Gastrocnemius medialis (tissue), 4 donors: ENCODE data around the gene C12orf43. TPM values are rescaled to one million over a fixed set of nuclear protein-coding genes. Genes with fewer than 3 reads are reported as not detected.

Experiments
- ATAC-seq, 2 donors: fragments of 150-250 bp; one replicate each; pipeline ENCODE4 v1.9.1; 2016
- DNase-seq, 2 donors: peaks; one replicate each; pipeline ENCODE4 v3.0.0-alpha.2; 2019
- H3K27ac ChIP-seq, 4 donors: fragments of 200-600 bp; sonication (generic); 1 replicate in 1 of 4; 2 replicates in 3 of 4; pipeline ENCODE4 v1.5.1; 2016 to 2018; ENCODE audit warnings: mild to moderate bottlenecking in 2 of 4, moderate library complexity in 1 of 4
- H3K27me3 ChIP-seq, 3 donors: fragments of 200-600 bp; sonication (generic) in 2 of 3; 1 replicate in 1 of 3; 2 replicates in 2 of 3; pipeline versions ENCODE4 v1.5.1 to v1.6.0; 2016 to 2019; ENCODE audit warnings: mild to moderate bottlenecking in 1 of 3, moderate library complexity in 1 of 3
- H3K36me3 ChIP-seq, 2 donors: fragments of 200-600 bp; sonication (generic) in 1 of 2; one replicate each; pipeline ENCODE4 v1.5.1; 2017 to 2018
- H3K4me1 ChIP-seq, 2 donors: fragments of 200-600 bp; sonication (generic) in 1 of 2; one replicate each; pipeline ENCODE4 v1.5.1; 2016 to 2017; ENCODE audit warnings: mild to moderate bottlenecking in 2 of 2
- H3K4me3 ChIP-seq, 4 donors: fragments of 200-600 bp; sonication (generic) in 3 of 4; 1 replicate in 1 of 4; 2 replicates in 3 of 4; pipeline ENCODE4 v1.5.1; 2016 to 2019; ENCODE audit warnings: mild to moderate bottlenecking in 2 of 4
- H3K9me3 ChIP-seq, 3 donors: fragments of 200-600 bp; sonication (generic) in 2 of 3; 1 replicate in 1 of 3; 2 replicates in 2 of 3; pipeline ENCODE4 v1.5.1; 2016 to 2019
- POLR2A ChIP-seq, 2 donors: fragments of 450-650 bp; IDR thresholded peaks; one replicate each; pipeline ENCODE4 v1.6.1; 2017; ENCODE audit warnings: antibody characterized with exemption in 2 of 2, mild to moderate bottlenecking in 2 of 2, moderate library complexity in 2 of 2
- in situ Hi-C, 4 donors: fragments of 200-750 bp; cut with MboI; loops; one replicate each; pipeline versions ENCODE4 v1.15.0 to v1.8.0; 2017; ENCODE audit warnings: low sequenced_read_pairs in 4 of 4
- intact Hi-C: fragments of 100-400 bp; cut with DNase I; formaldehyde crosslinking; loops from one replicate; pipeline ENCODE4 v1.15.1; 2023; ENCODE audit warnings: low total_unique reads
- total RNA-seq, 4 donors: library from RNA; depleted of rRNA; stranded (reverse); fragments of >200 nt; gene quantifications; one replicate each; pipeline versions ENCODE4 v1.1.0 to v1.2.3, GENCODE V29; 2016
- TF ChIP-seq, protein P1 (sequence below), 5 experiments: fragments of 450-650 bp in 3 of 5; fragments of 200-600 bp in 2 of 5; sonication (generic) in 2 of 5; IDR thresholded peaks in 4 of 5; conservative IDR thresholded peaks in 1 of 5; 1 replicate in 4 of 5; 2 replicates in 1 of 5; pipeline ENCODE4 v1.5.1; 2016 to 2019; ENCODE audit warnings: antibody characterized with exemption in 5 of 5, mild to moderate bottlenecking in 3 of 5, moderate library complexity in 3 of 5

The C12orf43 gene
- total RNA-seq, 4 donors from 2014 or later = 2.9 to 13.2 (median 5.1) TPM

DNA sequence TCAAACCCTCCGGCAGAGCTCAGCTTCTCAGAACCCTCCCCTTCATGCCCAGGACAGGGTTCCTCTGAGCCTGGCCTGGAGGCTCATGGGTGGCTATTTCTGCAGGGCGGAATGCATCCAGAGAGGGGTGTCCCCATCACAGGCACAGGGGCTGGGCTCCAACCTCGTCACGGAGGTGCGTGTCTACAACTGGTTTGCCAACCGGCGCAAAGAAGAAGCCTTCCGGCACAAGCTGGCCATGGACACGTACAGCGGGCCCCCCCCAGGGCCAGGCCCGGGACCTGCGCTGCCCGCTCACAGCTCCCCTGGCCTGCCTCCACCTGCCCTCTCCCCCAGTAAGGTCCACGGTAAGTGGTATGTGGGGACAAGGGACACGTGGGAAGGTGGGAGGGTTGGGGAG, 22.2 kb downstream of the C12orf43 start:
- no peaks in the 10 kb centered on the region for H3K4me1 ChIP-seq
- TF ChIP-seq, protein P1, sequence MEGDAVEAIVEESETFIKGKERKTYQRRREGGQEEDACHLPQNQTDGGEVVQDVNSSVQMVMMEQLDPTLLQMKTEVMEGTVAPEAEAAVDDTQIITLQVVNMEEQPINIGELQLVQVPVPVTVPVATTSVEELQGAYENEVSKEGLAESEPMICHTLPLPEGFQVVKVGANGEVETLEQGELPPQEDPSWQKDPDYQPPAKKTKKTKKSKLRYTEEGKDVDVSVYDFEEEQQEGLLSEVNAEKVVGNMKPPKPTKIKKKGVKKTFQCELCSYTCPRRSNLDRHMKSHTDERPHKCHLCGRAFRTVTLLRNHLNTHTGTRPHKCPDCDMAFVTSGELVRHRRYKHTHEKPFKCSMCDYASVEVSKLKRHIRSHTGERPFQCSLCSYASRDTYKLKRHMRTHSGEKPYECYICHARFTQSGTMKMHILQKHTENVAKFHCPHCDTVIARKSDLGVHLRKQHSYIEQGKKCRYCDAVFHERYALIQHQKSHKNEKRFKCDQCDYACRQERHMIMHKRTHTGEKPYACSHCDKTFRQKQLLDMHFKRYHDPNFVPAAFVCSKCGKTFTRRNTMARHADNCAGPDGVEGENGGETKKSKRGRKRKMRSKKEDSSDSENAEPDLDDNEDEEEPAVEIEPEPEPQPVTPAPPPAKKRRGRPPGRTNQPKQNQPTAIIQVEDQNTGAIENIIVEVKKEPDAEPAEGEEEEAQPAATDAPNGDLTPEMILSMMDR (IDR thresholded peaks at IDR 0.05 in 4 of 5, conservative IDR thresholded peaks at IDR 0.05 in 1 of 5) = no peak
- TF ChIP-seq POLR2A (IDR thresholded peaks at IDR 0.05) = no peak
- no peak overlapping the region for H3K27ac ChIP-seq
- no peaks in the 10 kb centered on the region for H3K36me3 ChIP-seq
- in situ Hi-C loops = no loop called here
- ATAC-seq (no peak), DNase-seq (no peak)
- H3K9me3 ChIP-seq = no peaks in the 10 kb centered on the region
- intact Hi-C loops = no loop called here
- H3K27me3 ChIP-seq = peaks cover 0 to 4% (median 0%) of the 10 kb centered on the region in 3 donors
- no peak overlapping the region for H3K4me3 ChIP-seq

DNA sequence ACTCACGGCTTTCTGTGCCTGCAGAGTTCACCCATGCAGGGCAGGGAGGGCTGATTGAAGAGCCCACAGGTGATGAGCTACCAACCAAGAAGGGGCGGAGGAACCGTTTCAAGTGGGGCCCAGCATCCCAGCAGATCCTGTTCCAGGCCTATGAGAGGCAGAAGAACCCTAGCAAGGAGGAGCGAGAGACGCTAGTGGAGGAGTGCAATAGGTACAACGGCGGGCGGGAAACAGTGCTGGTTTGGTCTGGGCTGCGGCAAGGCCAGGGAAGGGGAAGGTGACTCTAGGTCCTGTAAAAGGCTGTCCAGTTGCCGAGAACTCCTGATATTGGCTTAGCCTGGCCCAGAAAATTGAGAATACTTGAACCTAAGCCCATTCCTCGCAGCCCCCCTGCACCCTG, 22.8 kb downstream of the C12orf43 start:
- in situ Hi-C loops = no loop called here
- Histone ChIP-seq H3K27ac (no peak overlapping the region), H3K27me3 (no peaks in the 10 kb centered on the region), H3K4me3 (no peak overlapping the region), H3K4me1 (no peaks in the 10 kb centered on the region), H3K9me3 (no peaks in the 10 kb centered on the region), H3K36me3 (no peaks in the 10 kb centered on the region)
- intact Hi-C loops = no loop called here
- no peak for ATAC-seq
- no peak for DNase-seq
- no peak for TF ChIP-seq POLR2A (IDR thresholded peaks at IDR 0.05)
- TF ChIP-seq, protein P1 (IDR thresholded peaks at IDR 0.05 in 4 of 5, conservative IDR thresholded peaks at IDR 0.05 in 1 of 5) = no peak

DNA sequence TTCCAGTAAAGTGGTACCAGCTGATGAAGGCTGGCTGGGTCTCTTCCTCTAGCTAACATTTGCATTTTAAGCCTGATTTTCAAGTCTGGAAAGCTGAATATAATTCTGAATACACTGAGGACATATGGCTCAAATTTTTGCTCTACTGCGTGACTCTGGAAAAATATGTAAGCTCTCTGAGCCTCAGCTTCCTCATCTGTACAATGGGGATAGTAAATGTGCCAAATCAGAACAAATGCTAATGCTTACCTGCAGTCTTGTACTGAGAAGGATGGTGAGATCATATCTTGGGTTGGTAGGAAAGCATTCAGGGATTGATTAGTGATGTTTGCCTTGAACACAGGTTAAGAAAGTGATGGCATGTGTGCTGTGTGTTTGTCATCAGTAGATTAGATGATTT, 23.3 kb downstream of the C12orf43 start:
- Histone ChIP-seq H3K27ac (no peak overlapping the region), H3K4me1 (no peaks in the 10 kb centered on the region), H3K27me3 (no peaks in the 10 kb centered on the region), H3K36me3 (no peaks in the 10 kb centered on the region), H3K9me3 (no peaks in the 10 kb centered on the region), H3K4me3 (no peak overlapping the region)
- intact Hi-C loops (no loop called here), in situ Hi-C loops (no loop called here)
- no peak for DNase-seq
- ATAC-seq = no peak
- TF ChIP-seq, protein P1 (IDR thresholded peaks at IDR 0.05 in 4 of 5, conservative IDR thresholded peaks at IDR 0.05 in 1 of 5) = no peak
- no peak for TF ChIP-seq POLR2A (IDR thresholded peaks at IDR 0.05)

DNA sequence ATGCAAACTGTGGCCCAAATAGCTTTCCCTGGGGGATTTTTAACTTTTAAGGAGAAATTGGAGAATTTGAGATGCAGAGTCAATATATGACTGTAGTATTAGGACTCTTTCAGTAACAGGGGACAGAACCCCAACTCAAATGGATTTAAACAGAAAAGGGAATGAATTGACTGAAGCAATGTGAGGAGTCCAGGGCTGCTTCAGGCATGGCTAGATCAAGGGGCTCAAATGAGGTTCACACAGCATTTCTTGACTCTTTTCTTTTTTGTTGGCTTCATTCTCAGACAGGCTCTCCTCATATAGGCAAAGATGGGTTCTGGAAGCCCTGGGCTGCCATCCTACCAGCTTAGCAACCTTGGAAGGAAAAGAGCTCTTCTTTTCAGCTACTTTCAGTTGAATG, 24.3 kb downstream of the C12orf43 start:
- no peaks in the 10 kb centered on the region for H3K4me1 ChIP-seq
- TF ChIP-seq POLR2A (IDR thresholded peaks at IDR 0.05) = no peak
- TF ChIP-seq, protein P1 (IDR thresholded peaks at IDR 0.05 in 4 of 5, conservative IDR thresholded peaks at IDR 0.05 in 1 of 5) = no peak

DNA sequence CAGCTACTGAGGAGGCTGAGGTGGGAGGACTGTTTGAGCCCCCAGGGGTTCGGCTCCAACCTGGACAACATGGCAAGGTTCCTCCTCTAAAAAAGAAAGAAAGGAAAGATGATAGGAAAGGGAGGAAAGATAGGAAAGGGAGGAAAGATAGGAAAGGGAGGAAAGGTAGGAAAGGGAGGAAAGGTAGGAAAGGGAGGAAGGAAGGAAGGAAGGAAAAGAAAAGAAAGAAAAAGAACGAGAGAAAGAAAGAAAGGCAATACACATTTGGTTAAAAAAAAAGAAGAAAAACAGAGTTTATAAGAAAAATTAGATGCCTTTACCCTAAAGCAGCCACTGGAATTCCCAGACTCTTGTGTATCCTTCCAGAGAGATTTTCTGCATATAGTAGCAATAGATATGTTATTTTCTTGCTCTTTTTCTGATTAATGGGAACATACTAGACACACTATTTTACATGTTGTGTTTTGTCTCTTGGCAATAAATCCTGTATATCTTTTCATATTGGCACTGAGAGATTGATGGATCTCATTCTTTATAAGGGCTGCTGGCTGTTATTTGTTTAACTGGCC, 25.7 kb downstream of the C12orf43 start:
- H3K27ac ChIP-seq = no peak overlapping the region
- no peak for ATAC-seq
- TF ChIP-seq, protein P1 (IDR thresholded peaks at IDR 0.05 in 4 of 5, conservative IDR thresholded peaks at IDR 0.05 in 1 of 5) = no peak
- no peak for TF ChIP-seq POLR2A (IDR thresholded peaks at IDR 0.05)
- H3K4me3 ChIP-seq = no peak overlapping the region
- no peak for DNase-seq
- no peaks in the 10 kb centered on the region for H3K9me3 ChIP-seq
- no peaks in the 10 kb centered on the region for H3K27me3 ChIP-seq
- intact Hi-C loops = no loop called here
- in situ Hi-C loops = no loop called here
- no peaks in the 10 kb centered on the region for H3K4me1 ChIP-seq
- H3K36me3 ChIP-seq = no peaks in the 10 kb centered on the region

More for the DNA sequence above, 24.3 kb downstream of the C12orf43 start:
- H3K4me3 ChIP-seq = no peak overlapping the region
- H3K9me3 ChIP-seq = no peaks in the 10 kb centered on the region
- H3K27me3 ChIP-seq = no peaks in the 10 kb centered on the region
- no peak for DNase-seq
- H3K27ac ChIP-seq = no peak overlapping the region
- no peak for ATAC-seq
- intact Hi-C loops (no loop called here), in situ Hi-C loops (no loop called here)
- no peaks in the 10 kb centered on the region for H3K36me3 ChIP-seq
